H4 (cell line): ENCODE data around the gene ALDH8A1. TPM values are rescaled to one million over a fixed set of nuclear protein-coding genes. Genes with fewer than 3 reads are reported as not detected.

Experiments
- DNase-seq: peaks from one replicate; pipeline ENCODE4 v3.0.0-alpha.2; 2015; ENCODE audit warnings: low spot score
- total RNA-seq: library from RNA; depleted of rRNA; stranded (reverse); fragments of >200 nt; shearing (Covaris generic); gene quantifications from 2 replicates; pipeline ENCODE4 v1.2.3, GENCODE V29; 2014; rRNA removed

Gene ALDH8A1
- total RNA-seq, 1 experiment from 2014 or later, result not detected

- no peak for DNase-seq
Measured at GRCh38 chr6:134873500-134874388, 76.2 kb downstream of the ALDH8A1 start.

- DNase-seq, result peak; percentile 22
Measured at GRCh38 chr6:134870677-134871498, 79.0 kb downstream of the ALDH8A1 start.

GRCh38 chr6:134868812-134869211 lies 81.1 kb downstream of the ALDH8A1 start:
- DNase-seq, result no peak

Other genes starting within 250 kb of the ALDH8A1 start
- gene HBS1L, start 104.7 kb upstream of the ALDH8A1 start, total RNA-seq, result 45.2 and 65.6 TPM in 2 replicates
- 0.39 and 1.1 TPM in 2 replicates for gene MYB, start 231.2 kb upstream of the ALDH8A1 start, total RNA-seq